ELF-1 (cell line): ENCODE measurements around the gene YBEY.

ENCODE experiments used
- DNase-seq: peaks from one replicate; pipeline ENCODE4 v3.0.0-alpha.2; 2016; ENCODE audit warnings: low read depth, low spot score

Gene YBEY

GRCh38 chr21:46264690-46265144 lies 21.4 kb upstream of the YBEY start:
- DNase-seq = no peak

- DNase-seq = no peak
These were observed 20.2 kb upstream of the YBEY start for GRCh38 chr21:46265736-46266525.

DNA sequence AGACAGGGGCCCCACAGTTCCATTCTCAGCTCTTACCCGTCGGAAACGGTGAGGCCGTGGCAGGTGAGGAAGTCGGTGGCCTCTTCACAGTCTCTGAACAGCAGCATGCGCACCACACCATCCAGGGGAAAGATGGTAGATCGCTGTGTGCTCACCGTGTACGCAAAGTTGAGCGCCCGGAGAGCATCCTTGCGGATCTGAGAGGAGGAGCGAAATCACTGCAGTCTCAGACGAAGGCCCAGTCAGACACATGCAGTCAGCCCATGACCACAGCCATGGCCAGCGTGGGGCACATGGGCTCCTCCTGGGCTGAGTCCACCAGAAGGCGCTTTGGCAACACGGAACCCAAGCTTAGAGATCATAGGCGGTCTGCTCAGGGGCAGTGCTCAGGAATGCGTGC lies 19.2 kb upstream of the YBEY start:
- no peak for DNase-seq

DNA sequence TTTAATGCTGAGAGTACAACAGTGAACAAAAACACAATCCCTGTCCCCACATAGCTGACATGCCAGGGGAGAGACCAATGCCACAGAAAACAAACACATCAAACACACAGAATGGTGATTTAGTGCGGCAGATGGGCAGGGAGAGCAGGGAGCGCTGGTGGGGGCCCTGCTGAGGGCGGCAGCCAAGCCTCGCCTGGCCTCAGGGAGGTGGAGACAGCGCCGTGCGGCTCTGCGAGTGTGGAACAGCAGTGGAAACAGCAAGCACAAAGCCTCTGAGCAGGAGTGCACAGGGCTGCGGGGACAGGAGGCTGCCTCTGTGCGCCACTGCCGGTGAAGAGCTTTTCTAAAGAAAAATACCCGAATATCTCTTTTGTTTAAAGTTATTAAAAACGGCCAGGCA lies 17.8 kb upstream of the YBEY start:
- DNase-seq = no peak

DNA sequence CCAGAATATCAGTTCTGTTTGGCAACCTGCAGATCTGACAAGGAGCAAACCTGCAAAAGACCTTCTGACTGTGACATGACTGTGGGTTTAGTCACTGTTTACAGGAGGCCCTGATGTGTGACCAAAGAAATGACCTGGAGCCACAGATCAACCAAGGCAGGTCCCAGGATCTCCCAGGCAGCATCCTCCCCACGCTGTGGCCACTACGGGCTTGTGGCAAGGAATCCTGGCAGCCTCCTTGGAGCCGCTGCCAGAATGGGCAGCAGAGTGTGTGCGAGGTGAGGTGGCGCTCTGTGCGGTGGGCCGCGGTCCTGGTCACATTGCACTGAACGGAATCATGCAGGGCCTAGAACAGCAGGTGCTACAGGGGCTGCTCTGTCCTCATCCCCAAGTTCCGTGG lies 16.7 kb upstream of the YBEY start:
- DNase-seq = no peak

DNA sequence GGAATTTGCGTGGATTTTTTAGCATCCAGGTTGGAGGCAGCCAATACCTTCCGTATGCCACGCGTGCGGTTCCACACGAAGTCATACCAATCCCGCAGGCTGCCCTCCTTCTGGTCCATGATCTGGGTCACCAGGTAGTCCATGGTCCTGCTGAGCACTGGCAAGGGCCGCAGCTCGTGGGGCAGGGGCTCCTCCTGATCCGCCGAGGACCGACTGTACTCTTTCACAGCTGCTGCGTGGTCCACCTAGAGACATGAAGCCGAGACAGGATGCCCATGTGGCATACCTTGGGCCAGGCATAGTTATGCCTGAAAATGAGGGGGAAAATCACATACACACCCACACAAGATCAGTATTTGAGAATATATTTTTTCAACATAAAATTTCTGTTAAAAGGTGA lies 12.8 kb upstream of the YBEY start:
- no peak for DNase-seq

- DNase-seq = no peak
These were observed 11.2 kb upstream of the YBEY start for GRCh38 chr21:46274797-46275390.

- no peak for DNase-seq
These were observed 2.0 kb upstream of the YBEY start for GRCh38 chr21:46284077-46284644.

- no peak for DNase-seq
These were observed 1.4 kb upstream of the YBEY start for GRCh38 chr21:46284733-46285132.

GRCh38 chr21:46285206-46285661 lies 908 bp upstream of the YBEY start, which contains the start of gene MCM3AP:
Gene MCM3AP (minus strand): TSS chr21:46285611. CDS start chr21:46285286, 325 bp downstream.
- DNase-seq = no peak

GRCh38 chr21:46286648-46287002 lies 483 bp downstream of the YBEY start:
- DNase-seq = peak; percentile 21

GRCh38 chr21:46287541-46287940 lies 1.4 kb downstream of the YBEY start:
- DNase-seq = no peak

DNA sequence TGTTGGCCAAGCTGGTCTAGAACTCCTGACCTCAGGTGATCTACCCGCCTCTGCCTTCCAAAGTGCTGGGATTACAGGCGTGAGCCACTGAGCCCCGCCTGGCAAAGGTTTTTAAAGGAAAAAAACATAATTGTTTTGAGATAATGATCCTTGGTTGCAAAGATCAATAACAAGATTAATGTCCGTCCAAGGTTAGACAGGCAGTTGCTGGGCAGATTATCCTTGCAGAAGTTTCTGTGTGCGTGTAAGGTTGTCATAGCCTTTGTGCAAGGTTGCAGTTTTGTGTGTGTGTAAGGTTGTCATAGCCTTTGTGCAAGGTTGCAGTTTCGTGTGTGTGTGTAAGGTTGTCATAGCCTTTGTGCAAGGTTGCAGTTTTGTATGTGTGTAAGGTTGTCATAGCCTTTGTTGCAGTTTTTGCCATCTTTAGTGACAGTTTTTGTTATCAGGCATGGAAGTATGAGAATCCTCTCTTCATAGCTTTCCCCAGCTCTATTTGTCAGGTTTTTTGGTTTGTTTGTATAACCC lies 3.6 kb downstream of the YBEY start:
- DNase-seq = no peak

GRCh38 chr21:46291561-46291960 lies 5.4 kb downstream of the YBEY start:
- no peak for DNase-seq

DNA sequence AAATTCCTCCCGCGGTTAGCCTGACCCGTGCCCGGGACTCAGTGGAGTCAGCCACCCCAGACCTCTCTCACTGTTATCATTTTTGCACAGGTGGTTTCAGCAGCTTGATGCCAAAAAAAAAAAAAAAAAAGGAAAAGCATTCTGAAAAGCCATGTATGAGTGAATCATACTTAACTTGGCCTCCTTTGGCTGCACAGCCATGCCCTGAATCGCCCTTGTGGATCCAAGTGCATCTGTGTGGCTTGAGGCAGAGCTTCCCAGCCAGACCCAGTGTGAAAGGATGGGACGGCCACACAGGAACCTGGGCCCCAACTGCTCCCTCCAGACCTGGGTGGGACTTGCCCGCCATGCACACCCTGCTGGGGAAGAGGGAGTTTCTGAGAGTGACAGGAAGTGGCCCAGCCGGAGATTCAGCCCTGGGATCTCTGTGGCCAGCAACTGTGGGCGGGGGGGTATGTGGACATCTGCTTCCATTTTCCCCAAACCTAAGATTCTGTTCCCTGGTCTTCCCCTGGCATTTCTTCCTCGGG lies 8.6 kb downstream of the YBEY start:
- DNase-seq = no peak

DNA sequence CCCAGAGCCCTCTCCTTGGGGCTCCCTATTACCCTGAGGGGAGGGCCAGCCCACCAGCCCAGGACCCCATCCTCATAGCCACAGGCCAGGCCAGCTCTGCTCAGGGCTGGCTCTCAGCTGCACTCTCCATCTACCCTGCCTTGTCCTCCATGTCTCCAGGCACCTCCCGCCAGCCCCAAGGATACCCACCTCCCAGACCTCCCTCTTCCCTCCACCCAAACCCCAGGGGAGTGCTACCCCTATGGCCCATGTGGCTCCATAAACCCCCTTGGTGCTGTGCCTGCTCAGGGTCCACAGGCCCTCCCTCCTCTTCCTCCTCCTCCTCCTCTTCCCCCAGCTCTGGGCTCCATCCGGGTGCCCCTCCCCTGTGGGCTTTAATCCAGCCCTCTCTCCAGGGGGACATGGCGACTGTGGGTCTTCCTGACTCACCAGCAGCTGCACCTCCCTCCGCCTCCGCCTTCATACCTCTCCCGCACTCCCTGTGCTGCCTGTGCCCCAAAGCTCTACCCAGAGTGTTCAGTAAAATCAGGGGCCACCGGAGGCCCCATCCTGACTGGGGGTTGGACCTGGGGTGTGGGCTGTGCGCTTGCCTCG lies 9.1 kb downstream of the YBEY start:
- DNase-seq = no peak

DNA sequence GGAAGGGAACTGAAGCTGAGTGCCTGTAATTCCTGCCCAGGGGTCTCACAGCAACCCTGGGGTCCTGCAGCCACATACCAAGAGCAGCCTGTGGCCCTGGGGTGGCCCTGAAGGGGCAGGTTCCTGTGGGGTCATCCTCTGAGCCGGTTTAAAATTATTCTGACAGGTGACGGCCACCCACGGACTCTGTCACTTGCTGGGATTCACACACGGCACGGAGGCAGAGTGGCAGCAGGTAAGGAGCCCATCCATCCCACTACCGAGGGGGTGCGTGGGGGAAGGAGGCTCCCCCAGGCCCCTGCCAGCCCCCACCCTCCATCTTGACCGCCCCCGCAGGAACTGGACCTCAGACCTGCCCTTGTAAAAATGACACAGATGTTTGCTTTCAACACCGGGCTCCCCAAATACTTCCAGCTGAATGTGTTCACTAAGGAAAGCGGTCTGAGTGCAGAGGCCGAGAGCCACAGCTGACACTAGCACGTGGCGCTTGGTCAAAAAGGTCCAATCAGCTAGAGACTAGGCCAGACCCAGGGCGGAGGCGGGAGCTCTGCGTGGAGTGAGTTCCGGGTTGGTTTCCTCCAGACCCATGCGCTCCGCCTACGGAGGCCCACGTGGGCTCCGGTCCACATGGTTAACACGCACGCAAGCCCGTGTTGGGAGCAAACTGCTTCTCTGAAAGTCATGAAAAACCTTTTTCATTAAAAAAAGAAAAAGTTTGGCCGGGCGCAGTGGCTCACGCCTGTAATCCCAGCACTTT lies 10.0 kb downstream of the YBEY start:
- DNase-seq = no peak

GRCh38 chr21:46297338-46298271 lies 11.5 kb downstream of the YBEY start:
- DNase-seq = peak; percentile 40

GRCh38 chr21:46299167-46299566 lies 13.0 kb downstream of the YBEY start:
- no peak for DNase-seq

- no peak for DNase-seq
These were observed 15.6 kb downstream of the YBEY start for GRCh38 chr21:46301759-46302158.
